ENCODE results near the gene C19orf38. TPM values are rescaled to one million over a fixed set of nuclear protein-coding genes. Genes with fewer than 3 reads are reported as not detected.

The C19orf38 gene
- total and polyA plus RNA-seq, 10 donors = 10.2 to 48.1 (median 17.9) TPM

DNA sequence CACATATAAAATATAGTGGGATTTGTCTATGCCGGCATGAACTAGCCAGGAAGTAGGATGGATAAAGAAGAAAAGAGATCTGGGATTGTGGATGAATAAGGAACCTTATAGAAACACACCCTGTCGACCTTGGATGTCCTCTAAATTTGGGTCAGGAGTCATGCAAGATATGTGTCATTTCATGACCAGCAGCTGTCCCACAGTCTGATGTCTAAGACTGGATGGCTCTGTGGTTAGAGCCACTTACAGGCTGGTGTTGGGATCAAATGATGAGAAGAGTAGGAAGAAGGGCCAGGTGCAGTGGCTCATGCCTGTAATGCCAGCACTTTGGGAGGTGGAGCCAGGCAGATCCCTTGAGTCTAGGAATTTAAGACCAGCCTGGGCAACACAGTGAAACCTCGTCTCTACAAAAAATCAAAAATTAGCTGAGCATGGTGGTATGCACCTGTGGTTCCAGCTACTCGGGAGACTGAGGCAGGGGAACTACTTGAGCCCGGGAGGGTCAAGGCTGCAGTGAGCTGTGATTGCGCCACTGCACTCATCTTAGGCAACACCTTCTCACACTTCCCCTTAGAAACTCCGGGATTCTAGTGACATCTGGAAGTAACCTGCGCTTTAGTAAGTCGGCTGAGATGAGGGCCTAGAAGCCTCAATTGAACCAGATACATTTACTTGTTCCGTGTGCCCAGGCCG lies 43.0 kb upstream of the C19orf38 start:
- DNase-seq = no peak
- Histone ChIP-seq H3K9me3 (no peaks in the 10 kb centered on the region), H3K27ac (peak overlapping the region in 6 of 8 donors; percentile 31 to 86 (median 64)), H3K4me1 (peaks cover 0 to 57% (median 22%) of the 10 kb centered on the region in 6 donors), H3K36me3 (peaks cover 0 to 100% (median 71%) of the 10 kb centered on the region in 6 donors), H3K4me3 (no peak overlapping the region), H3K27me3 (replicated peaks in 1 of 7) (no peaks in the 10 kb centered on the region)
- no peak for TF ChIP-seq POLR2A (IDR thresholded peaks at IDR 0.05)
- TF ChIP-seq CTCF (IDR thresholded peaks at IDR 0.05 in 8 of 11, conservative IDR thresholded peaks at IDR 0.05 in 3 of 11) = no peak
- TF ChIP-seq POLR2AphosphoS5 (IDR thresholded peaks at IDR 0.05) = peak in 1 of 3 donors; percentile 69
- WGBS, 5 donors = 59 to 86% (median 75%) methylated on average over 11 of the region's 11 CpGs
- intact Hi-C loops (cut with DNase I; ENCODE audit: low total_unique reads) = no loop called here

DNA sequence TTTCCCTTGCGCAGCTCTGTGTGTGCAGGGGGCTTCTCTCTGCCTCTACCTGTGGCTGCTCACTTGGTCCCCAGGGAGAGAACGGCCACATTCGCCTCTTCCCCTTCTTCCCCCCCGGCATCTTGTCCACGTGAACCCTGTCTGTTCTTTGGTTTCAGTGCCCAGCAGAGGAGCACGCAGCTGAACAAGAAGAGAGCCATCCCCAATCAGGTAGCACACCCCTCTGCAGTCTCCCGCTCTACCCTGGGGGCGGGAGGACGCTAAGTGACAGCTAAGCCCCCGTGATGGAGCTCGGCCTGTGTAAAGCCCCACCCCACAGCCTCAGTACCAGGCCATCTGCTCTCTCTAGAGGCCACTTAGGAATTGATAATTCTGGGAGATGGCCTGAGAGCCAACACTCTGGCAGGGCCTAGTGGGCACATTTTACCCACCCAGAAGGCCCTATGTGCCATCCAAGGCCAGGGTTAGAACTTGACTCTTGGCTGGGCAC lies 42.4 kb upstream of the C19orf38 start:
- H3K9me3 ChIP-seq = no peaks in the 10 kb centered on the region
- DNase-seq = no peak
- intact Hi-C loops (cut with DNase I; ENCODE audit: low total_unique reads) = no loop called here
- peak overlapping the region in 6 of 8 donors; percentile 31 to 86 (median 64) for H3K27ac ChIP-seq
- peaks cover 0 to 57% (median 19%) of the 10 kb centered on the region in 6 donors for H3K4me1 ChIP-seq
- H3K27me3 ChIP-seq (replicated peaks in 1 of 7) = no peaks in the 10 kb centered on the region
- H3K4me3 ChIP-seq = peak overlapping the region in 1 of 8 donors; percentile 2
- TF ChIP-seq POLR2A (IDR thresholded peaks at IDR 0.05) = no peak
- no peak for TF ChIP-seq POLR2AphosphoS5 (IDR thresholded peaks at IDR 0.05)
- TF ChIP-seq CTCF (IDR thresholded peaks at IDR 0.05 in 8 of 11, conservative IDR thresholded peaks at IDR 0.05 in 3 of 11) = no peak
- 72 to 89% (median 81%) methylated on average over 10 to 11 of the region's 11 CpGs for WGBS, 5 donors
- peaks cover 0 to 100% (median 70%) of the 10 kb centered on the region in 6 donors for H3K36me3 ChIP-seq

DNA sequence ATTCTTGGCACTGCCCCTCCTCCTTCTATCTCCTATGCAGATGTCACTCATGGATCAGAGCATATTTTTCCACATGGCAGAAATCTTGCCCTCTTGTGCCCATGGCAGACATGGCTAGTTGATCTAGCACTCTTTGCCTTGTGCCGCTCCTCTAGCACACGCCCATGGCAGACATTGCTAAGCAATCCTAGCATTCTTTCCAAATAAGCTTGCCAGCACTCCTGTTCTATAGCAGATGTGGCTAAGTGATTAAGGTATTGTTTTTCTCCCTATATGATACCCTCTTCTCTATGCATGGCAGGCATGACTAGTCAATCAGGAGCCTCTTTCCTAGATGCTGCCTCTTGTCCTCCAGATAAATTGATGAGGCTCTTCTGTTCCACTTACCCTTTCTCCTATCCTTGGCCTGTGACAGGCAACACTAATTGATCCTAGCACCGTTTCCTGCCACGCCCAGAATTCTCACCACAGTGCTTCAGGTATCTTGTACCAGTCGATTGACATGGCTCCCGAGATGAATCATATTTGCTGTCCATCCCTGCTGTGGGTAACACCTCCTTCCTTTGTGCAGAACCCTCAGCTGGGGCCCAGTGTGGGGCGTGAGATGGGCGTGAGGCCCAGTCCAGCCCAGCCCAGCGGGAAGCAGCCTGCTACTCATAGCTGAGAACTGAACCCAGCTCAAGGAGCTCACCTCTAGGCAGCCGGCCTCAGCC lies 39.1 kb upstream of the C19orf38 start:
- Histone ChIP-seq H3K9me3 (no peaks in the 10 kb centered on the region), H3K4me3 (peak overlapping the region in 1 of 8 donors; percentile 14), H3K27ac (peak overlapping the region; percentile 35 to 89 (median 74)), H3K27me3 (replicated peaks in 1 of 7) (no peaks in the 10 kb centered on the region), H3K4me1 (peaks cover 2 to 88% (median 39%) of the 10 kb centered on the region in 6 donors), H3K36me3 (peaks cover 0 to 100% (median 58%) of the 10 kb centered on the region in 6 donors)
- intact Hi-C loops (cut with DNase I; ENCODE audit: low total_unique reads) = no loop called here
- TF ChIP-seq POLR2AphosphoS5 (IDR thresholded peaks at IDR 0.05) (no peak), CTCF (IDR thresholded peaks at IDR 0.05 in 8 of 11, conservative IDR thresholded peaks at IDR 0.05 in 3 of 11) (no peak), POLR2A (IDR thresholded peaks at IDR 0.05) (no peak)
- DNase-seq = no peak
- WGBS, 5 donors = 52 to 82% (median 66%) methylated on average over 8 to 10 of the region's 10 CpGs
